BLaER1 treated with 17β-estradiol and CSF1 and Interleukin-3, amounts not matched to agents 10 nM and 100 nM (cell line): Measurements from ENCODE around the gene NKX2-1.

Experiments used
- H3K27ac ChIP-seq, 11 experiments: shearing (Covaris generic); formaldehyde crosslinking; 2 replicates each; pipeline ENCODE4 v1.8.1; 2022
- H3K27me3 ChIP-seq, 11 experiments: shearing (Covaris generic); formaldehyde crosslinking; 2 replicates each; pipeline ENCODE4 v1.8.1; 2022
- H3K36me3 ChIP-seq, 11 experiments: shearing (Covaris generic); formaldehyde crosslinking; 2 replicates each; pipeline ENCODE4 v1.8.1; 2022
- H3K4me1 ChIP-seq, 10 experiments: shearing (Covaris generic); formaldehyde crosslinking; 2 replicates each; pipeline ENCODE4 v1.8.1; 2022
- H3K4me2 ChIP-seq, 11 experiments: shearing (Covaris generic); formaldehyde crosslinking; 2 replicates each; pipeline ENCODE4 v1.8.1; 2022
- H3K4me3 ChIP-seq, 10 experiments: shearing (Covaris generic); formaldehyde crosslinking; 2 replicates each; pipeline ENCODE4 v1.8.1; 2022
- H3K9ac ChIP-seq, 11 experiments: shearing (Covaris generic); formaldehyde crosslinking; 2 replicates each; pipeline ENCODE4 v1.8.1; 2022
- H3K9me3 ChIP-seq, 11 experiments: shearing (Covaris generic); formaldehyde crosslinking; replicated peaks in 1 of 11; 2 replicates each; pipeline ENCODE4 v1.8.1; 2022
- H4K20me1 ChIP-seq, 11 experiments: shearing (Covaris generic); formaldehyde crosslinking; 2 replicates each; pipeline ENCODE4 v1.8.1; 2022
- Cebpa-rat ChIP-seq, 11 experiments: shearing (Covaris generic); IDR thresholded peaks; 2 replicates each; pipeline ENCODE4 v1.8.1; 2022

The NKX2-1 gene

GRCh38 chr14:36513012-36513420 lies 7.0 kb downstream of the NKX2-1 start:
- H3K9me3 ChIP-seq = peaks cover 46 to 57% (median 54%) of the 10 kb centered on the region in 11 experiments
- H4K20me1 ChIP-seq = no peaks in the 10 kb centered on the region
- no peak overlapping the region for H3K9ac ChIP-seq
- no peaks in the 10 kb centered on the region for H3K36me3 ChIP-seq
- no peak for TF ChIP-seq Cebpa-rat (IDR thresholded peaks at IDR 0.05)
- no peak overlapping the region for H3K4me2 ChIP-seq
- H3K4me1 ChIP-seq = no peaks in the 10 kb centered on the region
- H3K27ac ChIP-seq = no peak overlapping the region
- H3K27me3 ChIP-seq = peaks cover 0 to 14% (median 7%) of the 10 kb centered on the region in 11 experiments; a peak in 8 of 22 replicates
- no peak overlapping the region for H3K4me3 ChIP-seq

GRCh38 chr14:36512585-36513003 lies 7.4 kb downstream of the NKX2-1 start:
- Histone ChIP-seq H4K20me1 (no peaks in the 10 kb centered on the region), H3K4me1 (no peaks in the 10 kb centered on the region), H3K4me2 (no peak overlapping the region), H3K27ac (no peak overlapping the region), H3K9me3 (peaks cover 41 to 57% (median 54%) of the 10 kb centered on the region in 11 experiments), H3K4me3 (no peak overlapping the region), H3K9ac (no peak overlapping the region), H3K27me3 (peaks cover 0 to 14% (median 7%) of the 10 kb centered on the region in 11 experiments; a peak in 8 of 22 replicates), H3K36me3 (no peaks in the 10 kb centered on the region)
- no peak for TF ChIP-seq Cebpa-rat (IDR thresholded peaks at IDR 0.05)

GRCh38 chr14:36511981-36512584 lies 7.9 kb downstream of the NKX2-1 start:
- no peaks in the 10 kb centered on the region for H4K20me1 ChIP-seq
- H3K4me2 ChIP-seq = no peak overlapping the region
- peaks cover 38 to 56% (median 52%) of the 10 kb centered on the region in 11 experiments for H3K9me3 ChIP-seq
- H3K4me3 ChIP-seq = no peak overlapping the region
- no peak overlapping the region for H3K27ac ChIP-seq
- H3K9ac ChIP-seq = no peak overlapping the region
- no peaks in the 10 kb centered on the region for H3K4me1 ChIP-seq
- H3K36me3 ChIP-seq = no peaks in the 10 kb centered on the region
- peaks cover 0 to 14% (median 7%) of the 10 kb centered on the region in 11 experiments; a peak in 8 of 22 replicates for H3K27me3 ChIP-seq
- TF ChIP-seq Cebpa-rat (IDR thresholded peaks at IDR 0.05) = no peak

- Histone ChIP-seq H3K4me3 (no peak overlapping the region), H3K27me3 (peaks cover 0 to 14% (median 7%) of the 10 kb centered on the region in 11 experiments; a peak in 8 of 22 replicates), H3K9ac (no peak overlapping the region), H3K4me1 (no peaks in the 10 kb centered on the region), H3K4me2 (no peak overlapping the region), H4K20me1 (no peaks in the 10 kb centered on the region), H3K27ac (no peak overlapping the region), H3K9me3 (peaks cover 45 to 61% (median 57%) of the 10 kb centered on the region in 11 experiments), H3K36me3 (no peaks in the 10 kb centered on the region)
- TF ChIP-seq Cebpa-rat (IDR thresholded peaks at IDR 0.05) = no peak
Measured at GRCh38 chr14:36510874-36511273, 9.2 kb downstream of the NKX2-1 start.

GRCh38 chr14:36510078-36510799 lies 9.8 kb downstream of the NKX2-1 start:
- H3K27me3 ChIP-seq = peaks cover 0 to 12% (median 7%) of the 10 kb centered on the region in 11 experiments; a peak in 8 of 22 replicates

GRCh38 chr14:36509069-36509917 lies 10.7 kb downstream of the NKX2-1 start:
- Histone ChIP-seq H3K9me3 (peaks cover 53 to 66% (median 60%) of the 10 kb centered on the region in 11 experiments), H3K4me3 (no peak overlapping the region), H3K4me2 (no peak overlapping the region), H3K9ac (no peak overlapping the region), H4K20me1 (no peaks in the 10 kb centered on the region), H3K27ac (no peak overlapping the region), H3K27me3 (peaks cover 0 to 10% (median 4%) of the 10 kb centered on the region in 11 experiments; a peak in 8 of 22 replicates), H3K36me3 (no peaks in the 10 kb centered on the region), H3K4me1 (no peaks in the 10 kb centered on the region)
- no peak for TF ChIP-seq Cebpa-rat (IDR thresholded peaks at IDR 0.05)

More at GRCh38 chr14:36510078-36510799, 9.8 kb downstream of the NKX2-1 start:
- no peak for TF ChIP-seq Cebpa-rat (IDR thresholded peaks at IDR 0.05)
- peaks cover 50 to 66% (median 60%) of the 10 kb centered on the region in 11 experiments for H3K9me3 ChIP-seq
- H3K4me1 ChIP-seq = no peaks in the 10 kb centered on the region
- H3K27ac ChIP-seq = no peak overlapping the region
- no peak overlapping the region for H3K9ac ChIP-seq
- H3K4me3 ChIP-seq = no peak overlapping the region
- H3K4me2 ChIP-seq = no peak overlapping the region
- no peaks in the 10 kb centered on the region for H4K20me1 ChIP-seq
- no peaks in the 10 kb centered on the region for H3K36me3 ChIP-seq

GRCh38 chr14:36508418-36509068 lies 11.5 kb downstream of the NKX2-1 start:
- Histone ChIP-seq H3K4me3 (no peak overlapping the region), H3K27ac (no peak overlapping the region), H4K20me1 (no peaks in the 10 kb centered on the region), H3K4me1 (no peaks in the 10 kb centered on the region), H3K9ac (no peak overlapping the region), H3K27me3 (peaks cover 0 to 10% (median 4%) of the 10 kb centered on the region in 11 experiments; a peak in 8 of 22 replicates), H3K36me3 (no peaks in the 10 kb centered on the region), H3K9me3 (peaks cover 53 to 64% (median 59%) of the 10 kb centered on the region in 11 experiments), H3K4me2 (no peak overlapping the region)
- TF ChIP-seq Cebpa-rat (IDR thresholded peaks at IDR 0.05) = no peak

- H3K4me3 ChIP-seq = no peak overlapping the region
- H3K9ac ChIP-seq = no peak overlapping the region
- no peak overlapping the region for H3K4me2 ChIP-seq
Measured at GRCh38 chr14:36507847-36508417, 12.1 kb downstream of the NKX2-1 start.

More at GRCh38 chr14:36507847-36508417, 12.1 kb downstream of the NKX2-1 start:
- Histone ChIP-seq H3K4me1 (no peaks in the 10 kb centered on the region), H3K27me3 (peaks cover 0 to 10% (median 3%) of the 10 kb centered on the region in 11 experiments; a peak in 8 of 22 replicates), H3K36me3 (no peaks in the 10 kb centered on the region), H4K20me1 (no peaks in the 10 kb centered on the region), H3K27ac (no peak overlapping the region), H3K9me3 (peaks cover 47 to 59% (median 54%) of the 10 kb centered on the region in 11 experiments)
- TF ChIP-seq Cebpa-rat (IDR thresholded peaks at IDR 0.05) = no peak
